ENCODE measurements around the gene SCYGR3. TPM values are rescaled to one million over a fixed set of nuclear protein-coding genes. Genes with fewer than 3 reads are reported as not detected.

Gene SCYGR3
- total and polyA plus RNA-seq, 2 of the 13 experiments (the other 11 are each of a cell fraction or from before 2014, with no cell fraction given) = not detected

DNA sequence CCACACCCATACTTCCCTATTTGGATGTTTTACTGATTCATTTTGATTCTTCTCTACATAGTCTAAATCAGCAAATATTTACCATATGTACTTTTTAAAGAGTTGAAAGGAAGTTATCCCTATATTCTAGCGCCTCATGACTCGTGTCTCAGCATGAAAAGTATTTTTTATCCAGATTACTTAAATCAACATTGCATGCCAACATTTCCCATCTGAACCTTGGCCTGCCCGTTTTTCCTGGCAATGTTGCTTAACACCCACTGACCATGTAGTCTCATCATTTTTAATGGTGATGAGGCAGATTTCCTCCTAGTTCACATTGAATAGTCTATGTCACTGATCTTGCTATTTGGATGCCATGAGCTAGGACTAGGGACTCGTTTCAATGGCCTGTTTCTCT lies 38.8 kb upstream of the SCYGR3 start (continued):
- TF ChIP-seq, protein P1, sequence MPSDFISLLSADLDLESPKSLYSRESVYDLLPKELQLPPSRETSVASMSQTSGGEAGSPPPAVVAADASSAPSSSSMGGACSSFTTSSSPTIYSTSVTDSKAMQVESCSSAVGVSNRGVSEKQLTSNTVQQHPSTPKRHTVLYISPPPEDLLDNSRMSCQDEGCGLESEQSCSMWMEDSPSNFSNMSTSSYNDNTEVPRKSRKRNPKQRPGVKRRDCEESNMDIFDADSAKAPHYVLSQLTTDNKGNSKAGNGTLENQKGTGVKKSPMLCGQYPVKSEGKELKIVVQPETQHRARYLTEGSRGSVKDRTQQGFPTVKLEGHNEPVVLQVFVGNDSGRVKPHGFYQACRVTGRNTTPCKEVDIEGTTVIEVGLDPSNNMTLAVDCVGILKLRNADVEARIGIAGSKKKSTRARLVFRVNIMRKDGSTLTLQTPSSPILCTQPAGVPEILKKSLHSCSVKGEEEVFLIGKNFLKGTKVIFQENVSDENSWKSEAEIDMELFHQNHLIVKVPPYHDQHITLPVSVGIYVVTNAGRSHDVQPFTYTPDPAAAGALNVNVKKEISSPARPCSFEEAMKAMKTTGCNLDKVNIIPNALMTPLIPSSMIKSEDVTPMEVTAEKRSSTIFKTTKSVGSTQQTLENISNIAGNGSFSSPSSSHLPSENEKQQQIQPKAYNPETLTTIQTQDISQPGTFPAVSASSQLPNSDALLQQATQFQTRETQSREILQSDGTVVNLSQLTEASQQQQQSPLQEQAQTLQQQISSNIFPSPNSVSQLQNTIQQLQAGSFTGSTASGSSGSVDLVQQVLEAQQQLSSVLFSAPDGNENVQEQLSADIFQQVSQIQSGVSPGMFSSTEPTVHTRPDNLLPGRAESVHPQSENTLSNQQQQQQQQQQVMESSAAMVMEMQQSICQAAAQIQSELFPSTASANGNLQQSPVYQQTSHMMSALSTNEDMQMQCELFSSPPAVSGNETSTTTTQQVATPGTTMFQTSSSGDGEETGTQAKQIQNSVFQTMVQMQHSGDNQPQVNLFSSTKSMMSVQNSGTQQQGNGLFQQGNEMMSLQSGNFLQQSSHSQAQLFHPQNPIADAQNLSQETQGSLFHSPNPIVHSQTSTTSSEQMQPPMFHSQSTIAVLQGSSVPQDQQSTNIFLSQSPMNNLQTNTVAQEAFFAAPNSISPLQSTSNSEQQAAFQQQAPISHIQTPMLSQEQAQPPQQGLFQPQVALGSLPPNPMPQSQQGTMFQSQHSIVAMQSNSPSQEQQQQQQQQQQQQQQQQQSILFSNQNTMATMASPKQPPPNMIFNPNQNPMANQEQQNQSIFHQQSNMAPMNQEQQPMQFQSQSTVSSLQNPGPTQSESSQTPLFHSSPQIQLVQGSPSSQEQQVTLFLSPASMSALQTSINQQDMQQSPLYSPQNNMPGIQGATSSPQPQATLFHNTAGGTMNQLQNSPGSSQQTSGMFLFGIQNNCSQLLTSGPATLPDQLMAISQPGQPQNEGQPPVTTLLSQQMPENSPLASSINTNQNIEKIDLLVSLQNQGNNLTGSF (CRISPR knock-in tag; IDR thresholded peaks at IDR 0.05) = no peak
- TF ChIP-seq SAP130 (CRISPR knock-in tag; IDR thresholded peaks at IDR 0.05; ENCODE audit: low read depth) (peak; percentile 46), KDM2A (CRISPR knock-in tag; IDR thresholded peaks at IDR 0.05; ENCODE audit: borderline replicate concordance, low read depth) (no peak), GATAD1 (CRISPR knock-in tag; IDR thresholded peaks at IDR 0.05) (no peak), ZNF20 (CRISPR knock-in tag; IDR thresholded peaks at IDR 0.05) (no peak), ZNF383 (CRISPR knock-in tag; IDR thresholded peaks at IDR 0.05; ENCODE audit: borderline replicate concordance) (no peak), ZNF333 (CRISPR knock-in tag; IDR thresholded peaks at IDR 0.05; ENCODE audit: borderline replicate concordance) (no peak), ZNF616 (CRISPR knock-in tag; IDR thresholded peaks at IDR 0.05; ENCODE audit: low read depth) (no peak), ZNF510 (CRISPR knock-in tag; IDR thresholded peaks at IDR 0.05; ENCODE audit: low read depth) (no peak), NFE2L1 (CRISPR knock-in tag; IDR thresholded peaks at IDR 0.05; ENCODE audit: borderline replicate concordance) (no peak), SMARCC2 (IDR thresholded peaks at IDR 0.05) (0 out of 2 replicates have a peak, but pooled peaks have one; percentile 26), ZNF7 (CRISPR knock-in tag; IDR thresholded peaks at IDR 0.05) (no peak), MAFK (conservative IDR thresholded peaks at IDR 0.05 in 1 of 2, IDR thresholded peaks at IDR 0.05 in 1 of 2; ENCODE audit: low read length in 2 of 2) (peak; percentile 44 to 72; a peak in 2 of 4 replicates), ZNF550 (CRISPR knock-in tag; IDR thresholded peaks at IDR 0.05; ENCODE audit: borderline replicate concordance) (no peak), REPIN1 (CRISPR knock-in tag; IDR thresholded peaks at IDR 0.05; ENCODE audit: borderline replicate concordance, low read depth) (no peak), ZNF788 (CRISPR knock-in tag; IDR thresholded peaks at IDR 0.05; ENCODE audit: borderline replicate concordance) (no peak), DNMT3B (CRISPR knock-in tag; conservative IDR thresholded peaks at IDR 0.05) (no peak), TRIM24 (CRISPR knock-in tag; IDR thresholded peaks at IDR 0.05) (no peak), ATAD3A (CRISPR knock-in tag; IDR thresholded peaks at IDR 0.05) (no peak), NKX3-1 (CRISPR knock-in tag; IDR thresholded peaks at IDR 0.05) (no peak), PAX8 (CRISPR knock-in tag; IDR thresholded peaks at IDR 0.05; ENCODE audit: borderline replicate concordance) (no peak), ZNF33A (CRISPR knock-in tag; IDR thresholded peaks at IDR 0.05; ENCODE audit: borderline replicate concordance) (no peak), SOX5 (CRISPR knock-in tag; IDR thresholded peaks at IDR 0.05; ENCODE audit: borderline replicate concordance) (peak; percentile 68; the same call in 1 of the 2 replicates), HNRNPL (IDR thresholded peaks at IDR 0.05; ENCODE audit: low read depth, low read length) (no peak), ZNF562 (CRISPR knock-in tag; IDR thresholded peaks at IDR 0.05; ENCODE audit: borderline replicate concordance) (no peak)
- TF ChIP-seq, protein P2, sequence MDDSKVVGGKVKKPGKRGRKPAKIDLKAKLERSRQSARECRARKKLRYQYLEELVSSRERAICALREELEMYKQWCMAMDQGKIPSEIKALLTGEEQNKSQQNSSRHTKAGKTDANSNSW (CRISPR knock-in tag; IDR thresholded peaks at IDR 0.05; ENCODE audit: borderline replicate concordance) = no peak
- TF ChIP-seq, protein P3, sequence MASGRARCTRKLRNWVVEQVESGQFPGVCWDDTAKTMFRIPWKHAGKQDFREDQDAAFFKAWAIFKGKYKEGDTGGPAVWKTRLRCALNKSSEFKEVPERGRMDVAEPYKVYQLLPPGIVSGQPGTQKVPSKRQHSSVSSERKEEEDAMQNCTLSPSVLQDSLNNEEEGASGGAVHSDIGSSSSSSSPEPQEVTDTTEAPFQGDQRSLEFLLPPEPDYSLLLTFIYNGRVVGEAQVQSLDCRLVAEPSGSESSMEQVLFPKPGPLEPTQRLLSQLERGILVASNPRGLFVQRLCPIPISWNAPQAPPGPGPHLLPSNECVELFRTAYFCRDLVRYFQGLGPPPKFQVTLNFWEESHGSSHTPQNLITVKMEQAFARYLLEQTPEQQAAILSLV (CRISPR knock-in tag; IDR thresholded peaks at IDR 0.05; ENCODE audit: borderline replicate concordance) = no peak
